NK-92 (cell line): ENCODE data around the gene UNC93B1.

ENCODE experiments used
- DNase-seq: peaks from one replicate; lab custom pipeline; 2025; ENCODE audit not compliant: unreplicated experiment; lab: John Stamatoyannopoulos, UW

The UNC93B1 gene

DNA sequence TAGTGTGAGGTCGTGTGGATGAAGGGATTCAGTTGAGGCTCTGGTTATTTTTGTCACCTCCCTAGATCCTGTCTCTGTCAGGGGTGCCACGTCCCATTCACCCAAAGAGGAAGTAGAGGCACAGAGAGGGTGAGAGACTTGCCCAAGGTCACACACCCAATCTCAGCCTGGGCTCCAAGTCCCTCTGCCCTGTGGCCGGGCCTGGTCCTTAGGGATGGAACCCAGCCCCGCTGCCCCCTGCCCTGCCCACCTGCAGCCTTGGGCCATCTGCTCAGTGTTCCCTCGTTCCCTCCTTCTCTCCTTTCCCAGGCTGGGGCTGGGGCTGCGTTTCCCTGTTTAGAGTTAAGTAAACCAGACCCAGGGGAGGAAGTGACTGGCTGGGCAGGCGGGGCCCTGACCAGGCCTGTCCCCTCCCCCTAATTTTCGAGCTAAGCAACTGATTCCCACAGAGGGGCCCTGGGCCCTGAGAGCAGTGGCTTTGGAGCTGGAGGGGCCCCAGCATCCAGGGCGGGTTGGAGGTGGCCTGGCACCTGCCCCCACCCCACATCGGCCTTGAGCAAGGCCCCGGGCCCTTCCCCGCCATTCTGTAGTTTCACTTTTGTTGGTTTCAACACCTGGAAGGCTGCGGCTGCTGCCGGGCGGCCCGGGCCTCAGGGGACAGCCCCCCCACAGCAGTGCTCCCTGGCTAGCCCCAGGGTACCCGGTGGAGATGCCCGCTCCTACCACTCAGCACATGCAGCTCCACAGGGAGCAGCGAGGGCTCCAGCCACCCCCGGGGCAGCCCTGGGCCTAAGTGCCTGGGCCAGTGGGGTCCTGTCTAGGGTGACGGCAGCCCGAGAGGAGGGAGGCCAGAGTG lies 36.4 kb upstream of the UNC93B1 start:
- no peak for DNase-seq

DNA sequence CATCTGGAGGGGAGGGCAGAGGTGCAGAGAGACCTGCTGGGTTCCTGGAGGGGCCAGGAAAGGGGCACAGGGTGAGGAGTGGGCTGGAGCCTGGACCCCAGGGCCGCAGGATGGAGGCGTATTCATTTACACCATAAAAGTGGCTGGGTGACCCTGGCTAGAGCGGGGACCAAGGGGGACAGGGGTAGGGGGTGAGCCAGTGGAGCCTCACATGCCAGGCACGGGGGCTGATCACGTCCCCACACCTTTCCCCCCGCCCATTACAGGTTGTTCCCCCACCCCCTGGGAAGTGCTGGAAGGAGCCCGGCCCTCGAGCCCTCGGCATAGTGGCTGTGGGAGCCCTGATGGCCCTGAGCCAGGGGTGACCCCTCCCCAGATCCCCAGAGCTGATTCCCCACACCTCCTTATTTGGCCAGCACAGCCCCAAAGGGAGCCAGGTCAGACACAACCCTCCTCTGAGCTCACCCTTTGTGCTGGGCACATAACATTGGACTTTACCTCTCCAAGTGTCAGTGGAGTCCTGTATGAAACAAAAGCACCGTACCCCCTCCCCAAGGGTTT lies 35.7 kb upstream of the UNC93B1 start:
- DNase-seq: no peak

DNA sequence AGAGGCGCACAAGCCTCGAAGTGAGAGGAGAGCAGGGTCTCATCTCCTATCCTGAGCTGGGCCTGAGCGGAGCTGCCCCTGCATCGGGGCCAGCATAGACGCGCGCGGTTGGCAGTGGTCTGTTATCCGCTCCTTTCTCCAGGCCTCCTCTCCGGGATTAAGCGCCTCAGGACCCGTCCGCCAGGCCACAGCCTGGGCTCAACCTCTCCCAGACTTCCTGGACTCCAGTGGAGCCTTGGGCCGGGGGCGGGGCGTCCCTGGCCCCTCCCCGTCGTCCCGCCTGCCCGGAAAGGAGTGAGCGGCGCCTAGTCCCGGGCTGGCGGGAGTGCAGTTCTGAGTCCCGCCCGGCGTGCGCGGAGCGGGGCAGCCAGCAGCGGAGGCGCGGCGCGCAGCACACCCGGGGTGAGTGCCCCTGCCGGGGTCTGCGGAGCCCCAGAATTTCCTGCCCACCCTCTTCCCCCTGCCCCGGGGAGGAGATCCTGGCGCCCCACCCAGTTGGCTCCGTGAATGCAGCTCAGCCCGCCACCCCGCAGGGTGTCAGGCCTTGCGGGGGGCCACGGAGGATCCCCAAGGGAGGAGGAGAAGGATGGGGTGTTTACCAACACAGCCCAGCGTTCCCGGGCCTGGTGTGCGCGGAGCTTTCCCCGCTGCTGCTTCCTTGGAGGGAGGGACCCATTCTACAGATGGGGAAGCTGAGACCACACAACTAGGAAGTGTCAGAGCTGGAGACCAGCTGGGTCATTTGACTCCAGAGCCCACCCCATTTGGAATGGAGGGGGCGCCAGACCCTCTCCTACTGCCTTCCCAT lies 35.0 kb upstream of the UNC93B1 start, which contains the start of gene TCIRG1:
Gene TCIRG1 (plus strand): TSS at position 308 of the 808 bp plus-strand sequence. CDS start 2,247 bp downstream, outside the sequence.
- no peak for DNase-seq

DNA sequence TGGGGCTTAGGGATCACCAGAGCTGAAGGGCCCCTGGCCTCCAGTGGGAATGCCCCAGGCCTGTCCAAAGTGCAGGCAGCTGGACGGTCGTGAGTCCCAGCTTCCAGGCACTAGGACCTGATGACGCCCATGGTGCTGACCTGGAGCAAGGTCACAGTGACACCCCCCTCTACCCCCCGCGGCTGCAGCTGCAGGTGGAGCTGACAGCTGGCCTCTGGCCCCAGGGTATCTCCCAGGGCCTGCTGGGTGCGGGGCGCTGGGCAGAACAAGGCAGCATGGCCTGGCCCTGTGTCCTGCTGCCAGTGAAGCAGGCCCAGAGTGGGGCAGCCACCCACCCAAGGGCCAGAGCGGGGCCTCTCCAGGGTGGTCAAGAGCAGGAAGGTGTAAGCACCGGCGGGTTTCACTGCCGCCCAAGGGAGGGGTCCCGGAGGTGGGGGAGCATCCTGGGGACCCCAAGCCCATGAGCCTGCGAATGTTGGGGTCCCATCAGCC lies 34.4 kb upstream of the UNC93B1 start:
- DNase-seq: no peak

DNA sequence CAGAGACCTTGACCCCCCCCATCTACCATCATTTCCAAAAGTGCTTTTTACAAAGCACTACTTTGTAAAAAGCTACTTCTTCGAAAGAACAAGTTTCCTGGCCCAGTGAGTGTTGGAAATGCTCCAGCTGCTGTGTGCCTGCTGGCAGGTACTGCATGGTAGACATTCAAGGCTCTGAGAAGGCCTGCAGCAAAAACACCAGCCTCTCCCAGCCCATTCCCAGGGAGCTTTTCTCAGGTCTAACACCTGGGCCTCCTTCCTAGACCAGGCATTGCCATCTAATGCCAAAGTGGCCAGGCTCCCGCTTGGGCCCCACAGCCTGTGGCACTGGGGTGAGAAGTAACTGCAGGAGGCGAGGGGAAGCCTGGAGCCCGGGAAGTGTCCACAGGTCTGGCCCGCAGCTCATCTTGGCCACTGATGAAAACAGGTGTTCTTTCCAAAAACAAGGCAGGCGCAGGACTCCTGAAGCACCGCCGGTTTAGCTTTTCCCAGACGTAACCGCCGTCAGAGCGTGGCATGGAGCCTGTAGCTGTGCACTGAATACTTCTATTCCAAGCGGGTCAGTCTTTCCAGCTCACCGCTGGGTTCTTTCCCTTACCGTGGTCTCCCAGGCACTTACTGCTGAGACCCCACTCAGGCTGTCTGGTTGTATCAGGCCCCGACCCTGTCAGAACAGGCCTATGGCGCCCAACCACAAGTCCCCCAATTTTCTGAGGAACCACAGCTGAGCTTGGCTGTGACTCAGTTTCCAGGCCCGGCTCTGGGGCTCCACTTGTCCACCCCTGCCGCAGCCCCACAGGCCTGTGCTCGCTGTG lies 33.7 kb upstream of the UNC93B1 start:
- no peak for DNase-seq

DNA sequence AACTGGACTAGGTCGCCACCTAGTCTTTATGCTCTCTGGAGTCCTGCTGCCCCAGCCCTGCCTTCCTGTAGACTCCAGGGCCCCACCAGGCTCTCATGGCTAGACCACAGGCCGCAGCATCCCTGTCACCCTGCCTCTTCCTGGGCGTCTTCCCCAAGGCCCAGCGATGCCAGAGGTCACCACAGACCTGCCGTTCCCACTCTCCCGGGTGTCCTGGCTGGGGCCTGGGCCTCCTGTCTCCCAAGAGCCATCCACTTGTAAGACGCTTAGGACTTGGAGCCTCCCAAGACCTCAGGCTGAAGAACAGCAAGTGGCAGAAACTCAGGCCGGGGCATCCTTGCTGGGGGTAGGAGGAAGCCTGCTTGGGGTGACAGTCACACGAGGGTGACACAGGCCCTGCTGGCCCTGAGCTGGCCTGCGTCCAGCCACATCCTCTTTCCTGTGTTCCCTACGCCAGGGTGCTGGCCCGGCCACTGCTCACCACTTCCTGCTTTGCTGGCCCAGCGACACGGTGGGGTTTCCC lies 32.9 kb upstream of the UNC93B1 start:
- no peak for DNase-seq

DNA sequence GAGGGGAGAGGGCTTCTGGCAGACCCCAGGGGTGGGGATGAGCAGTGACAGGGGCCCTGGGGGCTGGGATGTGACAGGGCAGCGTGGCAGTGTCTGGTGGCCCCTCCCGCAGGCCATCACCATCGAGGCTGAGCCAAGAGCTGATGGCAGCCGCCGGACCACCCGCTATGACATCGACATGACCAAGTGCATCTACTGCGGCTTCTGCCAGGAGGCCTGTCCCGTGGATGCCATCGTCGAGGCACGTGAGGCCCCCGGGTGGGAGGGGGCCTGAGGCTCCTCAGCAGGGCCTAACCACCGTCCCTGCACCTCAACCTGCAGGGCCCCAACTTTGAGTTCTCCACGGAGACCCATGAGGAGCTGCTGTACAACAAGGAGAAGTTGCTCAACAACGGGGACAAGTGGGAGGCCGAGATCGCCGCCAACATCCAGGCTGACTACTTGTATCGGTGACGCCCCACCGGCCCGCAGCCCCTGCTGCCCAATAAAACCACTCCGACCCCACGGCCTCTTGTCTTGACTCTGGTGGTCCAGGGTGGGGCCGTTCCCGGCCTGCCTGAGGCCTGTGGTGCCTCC lies 32.3 kb upstream of the UNC93B1 start:
- DNase-seq: no peak

DNA sequence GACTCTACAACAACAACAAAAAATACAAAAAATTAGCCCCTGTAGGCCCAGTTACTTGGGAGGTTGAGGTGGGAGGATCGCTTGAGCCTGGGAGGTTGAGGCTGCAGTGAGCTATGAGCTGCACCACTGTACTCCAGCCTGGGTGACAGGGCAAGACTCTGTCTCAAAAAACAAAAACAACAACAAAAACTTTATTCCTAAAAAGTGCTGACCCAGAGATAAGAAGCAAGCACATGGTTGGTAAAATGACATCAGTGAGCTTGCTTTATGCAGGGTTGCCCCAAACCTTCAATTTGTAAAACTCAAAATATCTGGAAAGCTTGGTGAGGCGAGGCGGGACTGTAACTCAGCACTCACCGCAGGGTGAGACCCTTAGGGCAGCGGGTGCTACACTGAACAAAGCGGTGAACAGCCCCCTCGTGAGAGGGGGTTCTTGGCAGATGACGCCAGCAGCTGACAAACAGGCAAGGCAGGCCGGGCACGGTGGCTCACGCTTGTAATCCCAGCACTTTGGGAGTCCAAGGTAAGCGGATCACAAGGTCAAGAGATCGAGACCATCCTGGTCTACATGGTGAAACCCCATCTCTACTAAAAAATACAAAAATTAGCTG lies 31.5 kb upstream of the UNC93B1 start:
- DNase-seq: no peak

DNA sequence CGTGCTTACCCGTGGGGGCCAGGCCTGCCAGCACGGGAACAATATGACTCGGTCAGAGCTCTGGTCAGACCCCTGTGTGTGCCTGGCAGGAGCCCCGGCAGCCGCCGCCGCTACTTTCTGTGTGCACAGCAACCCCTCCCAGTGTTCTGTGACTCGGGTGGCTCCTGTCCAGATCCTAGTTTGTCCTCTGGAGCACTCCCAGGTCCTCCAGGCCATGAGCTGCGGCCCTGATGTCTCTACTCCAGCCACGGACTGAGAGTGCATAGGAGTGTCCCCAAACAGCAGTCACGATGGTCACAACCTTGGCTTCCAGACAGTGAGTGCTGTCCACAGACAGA lies 29.8 kb upstream of the UNC93B1 start:
- DNase-seq: no peak

DNA sequence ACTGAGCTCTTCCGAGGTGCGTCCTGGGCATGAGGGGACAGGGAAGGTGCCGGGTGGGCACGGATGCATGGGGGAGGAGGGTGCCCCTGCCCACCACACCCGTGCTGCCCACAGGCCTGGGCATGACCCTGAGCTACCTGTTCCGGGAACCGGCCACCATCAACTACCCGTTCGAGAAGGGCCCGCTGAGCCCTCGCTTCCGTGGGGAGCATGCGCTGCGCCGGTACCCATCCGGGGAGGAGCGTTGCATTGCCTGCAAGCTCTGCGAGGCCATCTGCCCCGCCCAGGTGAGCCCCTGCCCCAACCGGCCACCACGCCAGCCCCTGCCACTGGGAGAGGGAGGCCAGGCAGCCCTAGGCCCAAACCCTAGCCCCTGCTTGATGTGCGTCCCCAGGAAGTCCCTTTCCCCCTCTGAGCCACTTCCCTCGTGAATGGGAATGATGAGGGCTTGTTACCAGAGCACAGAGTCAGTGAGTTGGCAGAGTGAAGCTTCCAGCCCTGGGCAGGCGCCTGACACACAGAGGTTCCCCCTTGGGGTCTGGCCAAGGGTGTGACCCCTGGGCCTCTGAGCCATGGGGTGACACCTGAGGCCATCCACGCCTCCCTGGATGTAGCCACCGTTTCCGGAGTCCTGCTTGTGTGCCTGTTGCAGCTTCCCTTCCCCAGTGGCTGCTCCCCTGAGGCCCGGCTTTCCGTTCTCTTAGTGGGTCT lies 29.3 kb upstream of the UNC93B1 start:
- no peak for DNase-seq

DNA sequence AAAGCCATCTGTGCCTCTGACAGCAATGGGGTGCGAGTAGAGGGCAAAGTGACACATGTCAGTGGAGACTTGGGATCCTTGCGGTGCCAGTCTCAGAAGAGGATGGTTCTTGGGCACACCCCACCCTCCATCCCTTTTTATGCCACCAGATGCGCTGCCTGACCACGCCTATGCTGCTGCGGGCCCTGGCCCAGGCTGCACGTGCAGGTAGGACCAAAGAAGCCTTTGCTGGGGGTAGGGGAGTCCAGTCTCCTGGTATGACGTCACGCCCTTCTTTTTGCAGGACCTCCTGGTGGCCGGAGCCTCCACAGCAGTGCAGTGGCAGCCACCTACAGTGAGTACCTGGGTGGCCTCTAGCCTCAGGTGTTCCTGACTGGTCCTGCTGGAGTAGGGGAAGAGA lies 28.1 kb upstream of the UNC93B1 start:
- no peak for DNase-seq

DNA sequence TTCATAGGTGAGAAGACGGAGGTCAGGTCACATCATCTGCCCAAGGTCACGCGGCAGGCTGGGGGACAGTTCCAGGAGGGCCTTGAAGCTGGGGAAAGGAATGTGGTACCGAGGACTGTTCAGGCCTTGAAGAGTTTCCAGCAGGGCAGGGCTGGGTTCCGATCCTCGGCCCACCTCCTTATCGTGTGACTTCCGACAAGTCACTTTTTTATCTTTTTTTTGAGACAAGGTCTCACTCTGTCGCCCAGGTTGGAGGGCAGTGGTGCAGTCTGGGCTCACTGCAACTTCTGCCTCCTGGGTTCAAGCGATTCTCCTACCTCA lies 27.2 kb upstream of the UNC93B1 start:
- DNase-seq: no peak

DNA sequence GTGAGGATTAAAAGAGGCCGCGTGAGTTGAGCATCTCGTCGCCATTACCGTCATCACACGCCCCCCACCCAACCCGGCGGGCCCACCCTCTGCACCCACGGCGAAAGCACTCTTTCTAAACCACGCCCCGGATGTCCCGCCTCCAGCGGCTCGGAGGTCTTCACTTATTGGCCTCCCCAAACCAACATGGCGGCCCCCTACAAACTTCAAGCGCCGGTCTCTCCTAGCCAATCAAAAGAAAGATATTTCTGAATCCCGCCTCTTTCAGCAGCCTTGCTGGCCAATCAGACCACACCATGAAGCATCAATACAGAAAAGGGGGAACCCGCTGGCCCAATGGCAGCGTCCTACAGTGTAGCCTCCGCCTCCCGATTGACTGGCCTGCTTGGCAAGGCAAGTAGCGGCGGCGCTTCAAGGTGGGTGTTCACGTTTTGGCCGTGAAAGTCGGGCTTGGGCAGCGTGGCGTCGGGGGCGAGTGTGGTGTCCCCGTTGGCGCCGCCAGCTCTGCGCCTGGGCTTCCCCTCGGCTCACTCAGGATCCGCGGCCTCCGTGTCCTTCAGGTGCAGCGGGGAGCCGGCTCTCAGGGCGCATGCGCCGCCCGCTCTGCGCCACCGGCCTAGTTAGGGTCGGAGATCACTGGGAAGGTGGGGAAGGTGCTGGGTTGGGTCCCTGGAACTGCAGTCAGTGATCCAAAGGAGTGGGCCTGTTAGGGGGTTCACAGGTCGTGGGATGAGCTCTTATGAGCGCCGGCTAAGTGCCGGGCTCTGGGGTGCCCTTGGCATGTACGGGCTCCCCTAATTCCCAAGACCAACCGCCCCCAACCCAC lies 26.6 kb upstream of the UNC93B1 start, which contains the start of gene NDUFS8:
Gene NDUFS8 (plus strand): TSS at position 364 of the 826 bp plus-strand sequence. CDS start 1,471 bp downstream, outside the sequence.
- DNase-seq: peak; percentile 80

DNA sequence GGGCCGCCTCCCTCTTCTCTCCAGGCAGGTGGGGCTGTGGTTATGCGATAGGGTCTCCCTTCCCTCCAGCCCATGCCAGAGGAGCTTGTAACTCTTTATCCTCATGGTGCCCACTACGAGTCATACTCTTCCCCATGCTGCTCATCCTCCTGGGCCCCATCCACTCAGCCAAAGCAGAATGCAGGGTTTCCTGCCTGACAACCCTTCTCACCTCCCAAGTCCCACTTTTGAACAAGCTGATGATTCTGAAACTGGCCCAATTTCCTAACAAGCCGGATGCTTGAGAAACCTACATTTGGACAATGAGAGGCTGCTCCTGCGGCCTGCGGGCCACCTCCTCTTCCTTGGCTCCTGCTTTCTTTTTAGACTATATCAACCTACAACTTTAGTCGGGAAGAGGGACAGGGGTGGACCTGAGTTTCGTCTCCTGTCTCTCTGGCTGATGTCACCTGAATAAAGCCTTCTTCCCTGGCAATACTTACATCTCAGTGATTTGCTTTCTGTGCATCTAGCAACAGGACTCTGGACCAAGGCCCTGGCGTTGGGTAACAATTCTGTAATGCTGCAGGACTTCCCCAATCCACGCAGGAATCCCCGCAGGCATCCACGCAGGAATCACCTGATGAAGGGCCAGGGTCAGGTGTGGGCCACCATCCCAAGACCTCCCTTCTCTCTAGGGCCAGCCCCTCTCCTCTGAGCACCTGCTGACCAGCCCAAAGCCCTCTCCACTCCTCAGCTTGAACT lies 25.1 kb upstream of the UNC93B1 start:
- no peak for DNase-seq

DNA sequence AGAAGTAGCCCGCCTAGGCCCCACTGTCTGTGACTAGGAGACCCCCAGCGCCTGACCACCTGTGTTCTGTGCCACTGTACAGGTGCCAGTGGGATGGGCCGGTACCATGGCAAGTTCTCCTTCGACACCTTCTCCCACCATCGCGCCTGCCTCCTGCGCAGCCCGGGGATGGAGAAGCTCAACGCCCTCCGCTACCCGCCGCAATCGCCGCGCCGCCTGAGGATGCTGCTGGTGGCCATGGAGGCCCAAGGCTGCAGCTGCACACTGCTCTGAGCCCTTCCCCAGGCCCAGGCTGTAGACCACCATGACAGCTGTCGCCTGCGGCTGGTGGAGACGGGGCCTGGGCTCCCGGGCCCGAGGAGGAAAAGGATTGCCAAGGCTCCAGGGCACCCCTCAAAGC lies 23.8 kb upstream of the UNC93B1 start:
- DNase-seq: no peak

DNA sequence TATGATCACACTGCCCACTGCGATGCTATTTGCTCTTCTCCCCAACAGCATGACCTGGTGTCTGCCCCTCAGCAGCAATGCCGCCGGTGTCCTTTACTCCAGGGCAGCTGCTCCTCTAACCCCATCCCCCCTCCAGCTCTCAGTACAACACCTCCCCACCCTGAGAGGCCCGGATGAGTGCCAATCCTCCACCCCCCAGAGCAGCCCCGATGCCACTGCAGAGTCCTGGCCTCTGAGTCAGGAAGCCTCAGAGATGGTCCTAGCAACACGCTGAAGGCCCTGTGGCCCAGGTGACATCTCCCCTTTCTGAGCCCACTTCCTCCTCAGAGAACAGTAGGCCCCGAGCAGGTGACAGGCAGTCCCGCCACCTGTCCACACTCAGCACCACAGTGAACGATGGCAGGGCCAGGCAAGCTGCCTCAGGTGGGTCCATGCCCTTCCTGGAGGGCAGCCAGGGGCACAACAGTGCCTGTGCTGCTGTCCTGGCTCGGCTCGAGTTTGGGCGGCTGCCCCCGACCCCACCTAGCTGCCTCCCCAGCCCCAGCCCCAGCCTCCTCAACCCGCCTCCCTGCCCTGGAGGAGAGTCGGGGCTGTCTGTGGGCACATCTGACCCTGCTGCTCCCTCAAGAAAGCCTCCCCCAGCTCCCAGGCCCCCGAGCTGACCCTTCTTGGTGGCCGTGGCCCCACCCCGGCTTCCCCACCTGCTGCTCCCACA lies 22.7 kb upstream of the UNC93B1 start:
- no peak for DNase-seq

DNA sequence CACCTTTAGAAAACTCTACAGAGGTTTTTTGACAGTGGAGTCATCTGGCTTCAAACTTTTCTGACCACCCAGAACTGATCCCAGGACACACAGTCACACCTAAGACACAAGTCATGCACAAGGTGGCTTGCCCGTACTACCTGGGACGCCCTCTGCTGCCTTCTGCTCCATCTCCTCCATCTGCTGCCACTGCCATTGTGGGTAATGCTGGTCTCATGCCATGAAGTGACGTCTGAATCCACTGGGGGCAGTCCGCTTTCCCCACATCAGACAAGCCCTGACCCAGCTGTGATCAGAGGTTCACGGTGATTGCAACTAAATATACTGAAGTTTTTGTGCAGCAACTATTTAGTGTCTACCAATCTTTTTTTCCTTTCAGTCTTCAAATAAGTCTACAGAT lies 21.1 kb upstream of the UNC93B1 start:
- DNase-seq: no peak
